Naive B cell (primary cell): ENCODE data around the gene UBXN11. TPM values are rescaled to one million over a fixed set of nuclear protein-coding genes. Genes with fewer than 3 reads are reported as not detected.

Experiments used
- ATAC-seq, 2 donors: fragments of 150-1000 bp; cut with Tn5 transposase; 2 replicates each; pipeline ENCODE4 v1.10.0; 2021; ENCODE audit warnings: low read depth in 2 of 2, mild to moderate bottlenecking in 2 of 2, moderate library complexity in 2 of 2
- DNase-seq: peaks from one replicate; pipeline ENCODE4 v3.0.0; 2022
- H3K27ac Mint-ChIP-seq, 6 donors: one replicate each; pipeline ENCODE4 v1.8.0; 2020 to 2022; ENCODE audit warnings: mild to moderate bottlenecking in 6 of 6, mixed read lengths in 6 of 6, moderate library complexity in 5 of 6, inconsistent platforms in 2 of 6
- H3K27me3 Mint-ChIP-seq, 3 donors: one replicate each; pipeline ENCODE4 v1.8.0; 2021 to 2022; ENCODE audit warnings: mixed read lengths in 3 of 3, mild to moderate bottlenecking in 1 of 3
- H3K36me3 Mint-ChIP-seq, 2 donors: one replicate each; pipeline ENCODE4 v1.8.0; 2020 to 2022; ENCODE audit warnings: mixed read lengths in 2 of 2, inconsistent platforms in 1 of 2, mild to moderate bottlenecking in 1 of 2
- H3K4me1 Mint-ChIP-seq, 3 donors: one replicate each; pipeline ENCODE4 v1.8.0; 2020 to 2022; ENCODE audit warnings: mixed read lengths in 3 of 3, inconsistent platforms in 1 of 3, mild to moderate bottlenecking in 1 of 3, moderate library complexity in 1 of 3
- H3K4me3 Mint-ChIP-seq, 8 donors: one replicate each; pipeline ENCODE4 v1.8.0; 2020 to 2022; ENCODE audit warnings: mild to moderate bottlenecking in 8 of 8, mixed read lengths in 8 of 8, moderate library complexity in 8 of 8, inconsistent platforms in 2 of 8
- H3K9me3 Mint-ChIP-seq, 7 donors: one replicate each; pipeline ENCODE4 v1.8.0; 2020 to 2022; ENCODE audit warnings: mixed read lengths in 7 of 7, mild to moderate bottlenecking in 5 of 7, inconsistent platforms in 2 of 7, moderate library complexity in 1 of 7
- polyA plus RNA-seq, 6 donors: library from polyadenylated mRNA; unstranded; fragments of 300-500 nt; fragmentation: Illumina TruSeq; gene quantifications; one replicate each; pipeline ENCODE4 v1.2.3, GENCODE V29; 2021; ENCODE audit warnings: low read depth in 6 of 6

Gene UBXN11
- polyA plus RNA-seq, 6 donors from 2014 or later, result 4.3 to 15.7 (median 6.9) TPM

GRCh38 chr1:26276432-26276838, 30.0 kb downstream of the UBXN11 start:
- DNase-seq (no peak), ATAC-seq (no peak)
- no peaks in the 10 kb centered on the region for H3K9me3 Mint-ChIP-seq
- peaks cover 10 to 21% of the 10 kb centered on the region in 2 donors for H3K36me3 Mint-ChIP-seq
- H3K27ac Mint-ChIP-seq, result peak overlapping the region in 4 of 6 donors; percentile 28 to 81 (median 76)
- H3K4me3 Mint-ChIP-seq, result peak overlapping the region in 1 of 8 donors; percentile 53
- H3K4me1 Mint-ChIP-seq, result peaks cover 42 to 50% (median 43%) of the 10 kb centered on the region in 3 donors
- no peaks in the 10 kb centered on the region for H3K27me3 Mint-ChIP-seq

GRCh38 chr1:26275580-26276431, 30.6 kb downstream of the UBXN11 start:
- ATAC-seq, result peak; percentile 53 to 57
- peak overlapping the region; percentile 9 to 90 (median 61) for H3K27ac Mint-ChIP-seq
- peaks cover 36 to 44% (median 37%) of the 10 kb centered on the region in 3 donors for H3K4me1 Mint-ChIP-seq
- no peaks in the 10 kb centered on the region for H3K27me3 Mint-ChIP-seq
- H3K9me3 Mint-ChIP-seq, result no peaks in the 10 kb centered on the region
- H3K4me3 Mint-ChIP-seq, result peak overlapping the region; percentile 6 to 87 (median 70)
- peak; percentile 75 for DNase-seq
- peaks cover 10 to 14% of the 10 kb centered on the region in 2 donors for H3K36me3 Mint-ChIP-seq

GRCh38 chr1:26274801-26275425, 31.5 kb downstream of the UBXN11 start:
- H3K4me1 Mint-ChIP-seq, result peaks cover 29 to 38% (median 31%) of the 10 kb centered on the region in 3 donors
- peaks cover 10 to 13% of the 10 kb centered on the region in 2 donors for H3K36me3 Mint-ChIP-seq
- no peak for ATAC-seq
- H3K27ac Mint-ChIP-seq, result peak overlapping the region in 1 of 6 donors; percentile 21
- DNase-seq, result no peak
- H3K9me3 Mint-ChIP-seq, result no peaks in the 10 kb centered on the region
- no peaks in the 10 kb centered on the region for H3K27me3 Mint-ChIP-seq
- peak overlapping the region in 1 of 8 donors; percentile 29 for H3K4me3 Mint-ChIP-seq

- Mint-ChIP-seq H3K27me3 (no peaks in the 10 kb centered on the region), H3K4me1 (peaks cover under 1 to 11% (median 4%) of the 10 kb centered on the region in 3 donors), H3K4me3 (no peak overlapping the region), H3K9me3 (peaks cover 4 to 15% (median 9%) of the 10 kb centered on the region in 7 donors), H3K36me3 (peaks cover 20 to 30% of the 10 kb centered on the region in 2 donors), H3K27ac (no peak overlapping the region)
- ATAC-seq (no peak), DNase-seq (no peak)
Observed at GRCh38 chr1:26269198-26269550, 37.3 kb downstream of the UBXN11 start.

- Mint-ChIP-seq H3K4me3 (peak overlapping the region in 1 of 8 donors; percentile 33), H3K27ac (no peak overlapping the region), H3K4me1 (peaks cover 0 to 11% (median 4%) of the 10 kb centered on the region in 3 donors), H3K9me3 (peaks cover 4 to 15% (median 9%) of the 10 kb centered on the region in 7 donors), H3K27me3 (no peaks in the 10 kb centered on the region), H3K36me3 (peaks cover 20 to 30% of the 10 kb centered on the region in 2 donors)
- ATAC-seq (no peak), DNase-seq (no peak)
Observed at GRCh38 chr1:26268290-26269197, 37.9 kb downstream of the UBXN11 start.

GRCh38 chr1:26265405-26265804, 41.0 kb downstream of the UBXN11 start:
- DNase-seq (no peak), ATAC-seq (peak; percentile 38 to 48)
- H3K4me3 Mint-ChIP-seq, result no peak overlapping the region
- peaks cover 0 to 11% (median 4%) of the 10 kb centered on the region in 3 donors for H3K4me1 Mint-ChIP-seq
- no peaks in the 10 kb centered on the region for H3K27me3 Mint-ChIP-seq
- H3K9me3 Mint-ChIP-seq, result peaks cover 4 to 15% (median 9%) of the 10 kb centered on the region in 7 donors
- peak overlapping the region in 1 of 6 donors; percentile 33 for H3K27ac Mint-ChIP-seq
- H3K36me3 Mint-ChIP-seq, result peaks cover 15 to 26% of the 10 kb centered on the region in 2 donors

GRCh38 chr1:26263212-26263611, 43.2 kb downstream of the UBXN11 start:
- Mint-ChIP-seq H3K36me3 (peaks cover 14 to 16% of the 10 kb centered on the region in 2 donors), H3K4me1 (peaks cover 10 to 22% (median 15%) of the 10 kb centered on the region in 3 donors), H3K27me3 (no peaks in the 10 kb centered on the region), H3K9me3 (peaks cover 0 to 3% (median 0%) of the 10 kb centered on the region in 7 donors), H3K4me3 (no peak overlapping the region), H3K27ac (peak overlapping the region in 2 of 6 donors; percentile 26 to 58)
- no peak for DNase-seq
- ATAC-seq, result no peak

- Mint-ChIP-seq H3K4me3 (peak overlapping the region in 4 of 8 donors; percentile 12 to 61 (median 24)), H3K36me3 (peaks cover 16 to 25% of the 10 kb centered on the region in 2 donors), H3K27me3 (no peaks in the 10 kb centered on the region), H3K27ac (no peak overlapping the region), H3K9me3 (no peaks in the 10 kb centered on the region), H3K4me1 (peaks cover 0 to 22% (median 18%) of the 10 kb centered on the region in 3 donors)
- ATAC-seq (peak; percentile 48 to 63), DNase-seq (no peak)
Observed at GRCh38 chr1:26259578-26259977, 46.9 kb downstream of the UBXN11 start.

GRCh38 chr1:26259005-26259404, 47.4 kb downstream of the UBXN11 start:
- peaks cover 16 to 25% of the 10 kb centered on the region in 2 donors for H3K36me3 Mint-ChIP-seq
- H3K27ac Mint-ChIP-seq, result peak overlapping the region in 3 of 6 donors; percentile 18 to 62 (median 49)
- peaks cover 0 to 22% (median 18%) of the 10 kb centered on the region in 3 donors for H3K4me1 Mint-ChIP-seq
- no peaks in the 10 kb centered on the region for H3K27me3 Mint-ChIP-seq
- no peaks in the 10 kb centered on the region for H3K9me3 Mint-ChIP-seq
- peak; percentile 77 to 83 for ATAC-seq
- H3K4me3 Mint-ChIP-seq, result peak overlapping the region in 2 of 8 donors; percentile 25 to 31
- no peak for DNase-seq

GRCh38 chr1:26257222-26257621, 49.2 kb downstream of the UBXN11 start:
- Mint-ChIP-seq H3K9me3 (no peaks in the 10 kb centered on the region), H3K27ac (peak overlapping the region in 2 of 6 donors; percentile 16 to 41), H3K36me3 (peaks cover 7 to 25% of the 10 kb centered on the region in 2 donors), H3K4me3 (no peak overlapping the region), H3K27me3 (no peaks in the 10 kb centered on the region), H3K4me1 (peaks cover 0 to 22% (median 18%) of the 10 kb centered on the region in 3 donors)
- DNase-seq (no peak), ATAC-seq (no peak)

GRCh38 chr1:26254404-26254803, 52.0 kb downstream of the UBXN11 start:
- H3K9me3 Mint-ChIP-seq, result no peaks in the 10 kb centered on the region
- H3K4me3 Mint-ChIP-seq, result no peak overlapping the region
- H3K36me3 Mint-ChIP-seq, result peaks cover 7 to 18% of the 10 kb centered on the region in 2 donors
- DNase-seq (no peak), ATAC-seq (no peak)
- no peaks in the 10 kb centered on the region for H3K27me3 Mint-ChIP-seq
- peaks cover 0 to 16% (median 12%) of the 10 kb centered on the region in 3 donors for H3K4me1 Mint-ChIP-seq
- peak overlapping the region in 3 of 6 donors; percentile 21 to 60 (median 34) for H3K27ac Mint-ChIP-seq

GRCh38 chr1:26252718-26253117, 53.7 kb downstream of the UBXN11 start:
- no peak overlapping the region for H3K4me3 Mint-ChIP-seq
- DNase-seq (no peak), ATAC-seq (no peak)
- H3K4me1 Mint-ChIP-seq, result no peaks in the 10 kb centered on the region
- peaks cover 0 to 6% of the 10 kb centered on the region in 2 donors for H3K36me3 Mint-ChIP-seq
- no peaks in the 10 kb centered on the region for H3K27me3 Mint-ChIP-seq
- no peaks in the 10 kb centered on the region for H3K9me3 Mint-ChIP-seq
- H3K27ac Mint-ChIP-seq, result no peak overlapping the region

GRCh38 chr1:26239936-26240335, 66.5 kb downstream of the UBXN11 start:
- peaks cover 4 to 14% (median 5%) of the 10 kb centered on the region in 3 donors for H3K4me1 Mint-ChIP-seq

More at GRCh38 chr1:26239936-26240335, 66.5 kb downstream of the UBXN11 start:
- H3K27ac Mint-ChIP-seq, result no peak overlapping the region
- H3K36me3 Mint-ChIP-seq, result peaks cover 0 to 2% of the 10 kb centered on the region in 2 donors
- DNase-seq (no peak), ATAC-seq (no peak)
- H3K9me3 Mint-ChIP-seq, result no peaks in the 10 kb centered on the region
- no peak overlapping the region for H3K4me3 Mint-ChIP-seq
- no peaks in the 10 kb centered on the region for H3K27me3 Mint-ChIP-seq
